Measurements from ENCODE around the gene COQ8B.
"Not testable (repeated sequence)": the region's sequence is repeated elsewhere in the genome, so short reads cannot be mapped to it uniquely, and the experiment has no call there.

COQ8B gene

GRCh38 chr19:40663695-40664692, 52.7 kb downstream of the COQ8B start:
- no peak for DNase-seq

- peak; percentile 50 to 71 for DNase-seq
Observed at GRCh38 chr19:40662925-40663694, 53.6 kb downstream of the COQ8B start.

- no peak for DNase-seq
Observed at GRCh38 chr19:40661616-40662015, 55.1 kb downstream of the COQ8B start.

- no peak for DNase-seq
Observed at GRCh38 chr19:40659566-40659965, 57.1 kb downstream of the COQ8B start.

GRCh38 chr19:40659116-40659515, 57.6 kb downstream of the COQ8B start:
- no peak for DNase-seq

- no peak for DNase-seq
Observed at GRCh38 chr19:40658031-40658430, 58.7 kb downstream of the COQ8B start.

GRCh38 chr19:40655684-40656083, 61.0 kb downstream of the COQ8B start:
- DNase-seq, result not testable (repeated sequence)

- DNase-seq, result not testable (repeated sequence)
Observed at GRCh38 chr19:40652303-40652702, 64.4 kb downstream of the COQ8B start.

GRCh38 chr19:40650749-40651305, 65.9 kb downstream of the COQ8B start:
- no peak for DNase-seq

- not testable (repeated sequence) for DNase-seq
Observed at GRCh38 chr19:40649903-40650675, 66.6 kb downstream of the COQ8B start.

GRCh38 chr19:40646743-40647254, 69.9 kb downstream of the COQ8B start:
- DNase-seq, result no peak

GRCh38 chr19:40642757-40643305, 73.9 kb downstream of the COQ8B start:
- no peak for DNase-seq

GRCh38 chr19:40642051-40642706, 74.5 kb downstream of the COQ8B start:
- no peak for DNase-seq

Data from hippocampal formation (tissue), 2 donors.